Measurements from ENCODE around the gene TBC1D32. TPM values are rescaled to one million over a fixed set of nuclear protein-coding genes. Genes with fewer than 3 reads are reported as not detected.

Gene TBC1D32
- total RNA-seq (2022) = 10.2 and 11.0 TPM in 2 replicates
- percentile 66 among the genes with signal in this experiment for Bru-seq, nascent RNA
- BruChase-seq, experiment 1, labeled RNA remaining after a 6-hour chase = percentile 54 among the genes with signal in this experiment
- BruChase-seq, experiment 2, labeled RNA remaining after a 2-hour chase = percentile 65 among the genes with signal in this experiment
- long read RNA-seq, full-length matches to known transcripts = 2 of 10 reads
- long read RNA-seq, partial matches to known transcripts = 4 of 10 reads
- long read RNA-seq, other reads (novel, unspliced or antisense) = 4 of 10 reads

GRCh38 chr6:121334299-121335086 is at the start of gene TBC1D32:
TSS of gene TBC1D32 (minus strand) at chr6:121334480. CDS start at chr6:121334430, 50 bp downstream.
- DNase-seq (ENCODE audit: unreplicated experiment) = peak; percentile 88
- no peaks in the 10 kb centered on the region for H3K36me3 Mint-ChIP-seq (ENCODE audit: insufficient read depth, unreplicated experiment)
- no peaks in the 10 kb centered on the region for H3K9me3 Mint-ChIP-seq (ENCODE audit: unreplicated experiment)
- ChIA-PET CTCF (interaction anchor here (0.6 to 1.8 kb wide), 10 partner anchors 10 to 66 kb away, joined by 3 to 10 read pairs (median 4); no protein-coding TSS in a partner anchor), POLR2A (interaction anchor here (0.6 to 2.2 kb wide), 14 partner anchors 9 to 1043 kb away, joined by 3 to 13 read pairs (median 4); no protein-coding TSS in a partner anchor)
- BruUV-seq (replicated peaks) = TSS peak; percentile 93
- TF ChIP-seq, protein P1, sequence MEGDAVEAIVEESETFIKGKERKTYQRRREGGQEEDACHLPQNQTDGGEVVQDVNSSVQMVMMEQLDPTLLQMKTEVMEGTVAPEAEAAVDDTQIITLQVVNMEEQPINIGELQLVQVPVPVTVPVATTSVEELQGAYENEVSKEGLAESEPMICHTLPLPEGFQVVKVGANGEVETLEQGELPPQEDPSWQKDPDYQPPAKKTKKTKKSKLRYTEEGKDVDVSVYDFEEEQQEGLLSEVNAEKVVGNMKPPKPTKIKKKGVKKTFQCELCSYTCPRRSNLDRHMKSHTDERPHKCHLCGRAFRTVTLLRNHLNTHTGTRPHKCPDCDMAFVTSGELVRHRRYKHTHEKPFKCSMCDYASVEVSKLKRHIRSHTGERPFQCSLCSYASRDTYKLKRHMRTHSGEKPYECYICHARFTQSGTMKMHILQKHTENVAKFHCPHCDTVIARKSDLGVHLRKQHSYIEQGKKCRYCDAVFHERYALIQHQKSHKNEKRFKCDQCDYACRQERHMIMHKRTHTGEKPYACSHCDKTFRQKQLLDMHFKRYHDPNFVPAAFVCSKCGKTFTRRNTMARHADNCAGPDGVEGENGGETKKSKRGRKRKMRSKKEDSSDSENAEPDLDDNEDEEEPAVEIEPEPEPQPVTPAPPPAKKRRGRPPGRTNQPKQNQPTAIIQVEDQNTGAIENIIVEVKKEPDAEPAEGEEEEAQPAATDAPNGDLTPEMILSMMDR (IDR thresholded peaks at IDR 0.05; ENCODE audit: unreplicated experiment) = no peak
- peaks cover 32% of the 10 kb centered on the region for H3K4me1 Mint-ChIP-seq (ENCODE audit: insufficient read depth, unreplicated experiment)
- peak within 1 kb of the TSS; percentile 81 for H3K4me3 Mint-ChIP-seq (ENCODE audit: unreplicated experiment)
- no peaks in the 10 kb centered on the region for H3K27me3 Mint-ChIP-seq (ENCODE audit: insufficient read depth, unreplicated experiment)
- intact Hi-C loops (cut with micrococcal nuclease) = no loop called here
- peak within 1 kb of the TSS; percentile 98 for H3K27ac Mint-ChIP-seq (ENCODE audit: low read depth, unreplicated experiment)

GRCh38 chr6:121383478-121383877 is 49.2 kb upstream of the TBC1D32 start:
- POLR2A ChIA-PET = no interaction called here

DNA sequence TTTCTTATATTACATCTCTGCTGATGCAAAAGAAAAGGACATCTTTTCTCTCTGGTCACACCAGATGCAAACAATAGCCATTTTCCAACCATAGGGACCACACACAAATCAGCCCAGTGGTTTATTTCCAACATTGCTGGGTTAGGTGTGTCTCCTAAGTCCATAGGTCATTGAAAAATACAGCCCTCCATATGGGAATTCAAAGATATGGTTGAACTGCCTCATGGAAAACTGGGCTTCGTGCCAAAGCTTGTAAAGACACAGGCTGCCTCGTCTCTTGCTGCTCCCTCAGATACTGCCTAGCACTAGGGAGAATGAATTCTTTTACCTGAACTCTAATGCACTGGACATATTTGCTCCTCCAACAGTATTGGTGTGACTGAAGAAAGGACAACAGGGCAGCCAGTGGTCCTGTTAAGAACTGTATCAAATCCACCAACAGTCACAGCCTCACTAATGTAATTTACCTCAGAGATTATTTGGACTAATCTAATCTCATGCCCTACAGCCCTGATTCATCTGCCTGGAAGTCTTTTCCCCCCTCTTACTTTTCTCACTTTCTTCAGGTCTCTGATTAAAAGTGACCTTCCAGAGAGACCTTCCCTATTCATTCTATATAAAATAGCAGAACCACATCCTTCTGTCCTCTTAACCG is 48.3 kb upstream of the TBC1D32 start:
- H3K36me3 Mint-ChIP-seq (ENCODE audit: insufficient read depth, unreplicated experiment) = no peaks in the 10 kb centered on the region
- H3K4me3 Mint-ChIP-seq (ENCODE audit: unreplicated experiment) = no peak overlapping the region

More at GRCh38 chr6:121383478-121383877, 49.2 kb upstream of the TBC1D32 start:
- BruUV-seq (replicated peaks) = no TSS peak
- CTCF ChIA-PET = interaction anchor here (0.6 to 1.6 kb wide), 3 partner anchors 14 to 273 kb away, joined by 3 read pairs; no protein-coding TSS in a partner anchor
- TF ChIP-seq, protein P1 (IDR thresholded peaks at IDR 0.05; ENCODE audit: unreplicated experiment) = no peak
- Mint-ChIP-seq H3K27ac (ENCODE audit: low read depth, unreplicated experiment) (no peak overlapping the region), H3K4me3 (ENCODE audit: unreplicated experiment) (no peak overlapping the region), H3K36me3 (ENCODE audit: insufficient read depth, unreplicated experiment) (no peaks in the 10 kb centered on the region), H3K9me3 (ENCODE audit: unreplicated experiment) (peaks cover 4% of the 10 kb centered on the region), H3K27me3 (ENCODE audit: insufficient read depth, unreplicated experiment) (no peaks in the 10 kb centered on the region), H3K4me1 (ENCODE audit: insufficient read depth, unreplicated experiment) (no peaks in the 10 kb centered on the region)
- no peak for DNase-seq (ENCODE audit: unreplicated experiment)
- intact Hi-C loops (cut with micrococcal nuclease) = no loop called here

More for the DNA sequence above, 48.3 kb upstream of the TBC1D32 start:
- peaks cover 4% of the 10 kb centered on the region for H3K9me3 Mint-ChIP-seq (ENCODE audit: unreplicated experiment)
- TF ChIP-seq, protein P1 (IDR thresholded peaks at IDR 0.05; ENCODE audit: unreplicated experiment) = no peak
- intact Hi-C loops (cut with micrococcal nuclease) = no loop called here
- H3K27ac Mint-ChIP-seq (ENCODE audit: low read depth, unreplicated experiment) = no peak overlapping the region
- DNase-seq (ENCODE audit: unreplicated experiment) = peak; percentile 16
- CTCF ChIA-PET = interaction anchor here (0.6 kb wide), 1 partner anchor 19 kb away, joined by 6 read pairs; no protein-coding TSS in a partner anchor
- no peaks in the 10 kb centered on the region for H3K4me1 Mint-ChIP-seq (ENCODE audit: insufficient read depth, unreplicated experiment)
- POLR2A ChIA-PET = no interaction called here
- BruUV-seq (replicated peaks) = no TSS peak
- H3K27me3 Mint-ChIP-seq (ENCODE audit: insufficient read depth, unreplicated experiment) = no peaks in the 10 kb centered on the region

Data from MCF 10A (cell line).